Skeletal muscle tissue (tissue), 4 donors: ENCODE data around the gene ATP1A1. TPM values are rescaled to one million over a fixed set of nuclear protein-coding genes. Genes with fewer than 3 reads are reported as not detected.

Experiments used
- H3K27ac ChIP-seq: one replicate; pipeline ENCODE4 v1.7.0; 2013; ENCODE audit warnings: mild to moderate bottlenecking, low read depth, low read length, inconsistent platforms
- H3K27me3 ChIP-seq, 3 donors: one replicate each; pipeline ENCODE4 v1.7.0; 2013; ENCODE audit warnings: low read length in 3 of 3; ENCODE audit not compliant: control insufficient read depth in 3 of 3, insufficient read depth in 3 of 3
- H3K36me3 ChIP-seq, 3 donors: one replicate each; pipeline ENCODE4 v1.7.0; 2013; ENCODE audit warnings: low read length in 3 of 3; ENCODE audit not compliant: control insufficient read depth in 3 of 3, insufficient read depth in 3 of 3
- H3K4me1 ChIP-seq, 3 donors: one replicate each; pipeline ENCODE4 v1.7.0; 2013; ENCODE audit warnings: low read length in 3 of 3, mild to moderate bottlenecking in 3 of 3; ENCODE audit not compliant: control insufficient read depth in 3 of 3, insufficient read depth in 3 of 3
- H3K4me3 ChIP-seq, 3 donors: one replicate each; pipeline ENCODE4 v1.7.0; 2013; ENCODE audit warnings: low read length in 3 of 3
- H3K9ac ChIP-seq, 3 donors: one replicate each; pipeline ENCODE4 v1.7.0; 2013; ENCODE audit warnings: low read length in 3 of 3, mild to moderate bottlenecking in 3 of 3, moderate library complexity in 2 of 3, low read depth in 1 of 3
- H3K9me3 ChIP-seq, 3 donors: one replicate each; pipeline ENCODE4 v1.7.0; 2013; ENCODE audit warnings: low read length in 3 of 3; ENCODE audit not compliant: control insufficient read depth in 3 of 3
- total RNA-seq: library from RNA; depleted of rRNA; stranded (reverse); fragments of >200 nt; gene quantifications from one replicate; pipeline ENCODE4 v1.2.3, GENCODE V29; 2014
- donor health status: Osteomylitis.

Gene ATP1A1
- total RNA-seq, 1 donor from 2014 or later = 74.1 TPM

- H3K9me3 ChIP-seq = no peaks in the 10 kb centered on the region
- no peak overlapping the region for H3K4me3 ChIP-seq
- H3K27me3 ChIP-seq = no peaks in the 10 kb centered on the region
- H3K27ac ChIP-seq = no peak overlapping the region
- H3K36me3 ChIP-seq = peaks cover 79 to 98% (median 96%) of the 10 kb centered on the region in 3 donors
- H3K4me1 ChIP-seq = no peaks in the 10 kb centered on the region
- H3K9ac ChIP-seq = no peak overlapping the region
Measured at GRCh38 chr1:116401646-116402176, 28.7 kb downstream of the ATP1A1 start.

DNA sequence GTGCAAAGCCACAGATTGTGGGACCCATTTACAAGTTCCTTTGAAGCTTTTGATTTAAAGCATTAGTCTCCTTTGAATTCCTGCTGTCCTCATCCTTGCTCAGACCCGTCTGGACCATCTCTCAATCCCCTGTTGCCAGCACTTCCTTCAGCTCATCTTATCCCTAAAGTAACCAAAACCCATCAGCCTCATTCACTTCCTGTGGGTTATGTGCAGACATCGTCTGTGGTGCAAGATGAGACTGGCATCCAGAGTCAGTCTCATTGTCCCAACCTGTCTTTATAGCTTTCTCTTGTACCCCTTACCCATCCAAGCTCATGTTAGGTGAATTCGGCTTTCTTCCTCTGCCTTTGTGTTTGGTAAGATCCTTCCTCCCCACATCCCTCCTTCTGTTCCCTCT lies 29.3 kb downstream of the ATP1A1 start:
- Histone ChIP-seq H3K27ac (no peak overlapping the region), H3K27me3 (no peaks in the 10 kb centered on the region), H3K9ac (no peak overlapping the region), H3K4me1 (no peaks in the 10 kb centered on the region), H3K9me3 (no peaks in the 10 kb centered on the region), H3K36me3 (peaks cover 72 to 98% (median 94%) of the 10 kb centered on the region in 3 donors), H3K4me3 (no peak overlapping the region)

- Histone ChIP-seq H3K4me3 (no peak overlapping the region), H3K27ac (no peak overlapping the region), H3K36me3 (peaks cover 60 to 97% (median 81%) of the 10 kb centered on the region in 3 donors), H3K9me3 (no peaks in the 10 kb centered on the region), H3K9ac (no peak overlapping the region), H3K4me1 (no peaks in the 10 kb centered on the region), H3K27me3 (no peaks in the 10 kb centered on the region)
Measured at GRCh38 chr1:116403496-116404136, 30.6 kb downstream of the ATP1A1 start.

DNA sequence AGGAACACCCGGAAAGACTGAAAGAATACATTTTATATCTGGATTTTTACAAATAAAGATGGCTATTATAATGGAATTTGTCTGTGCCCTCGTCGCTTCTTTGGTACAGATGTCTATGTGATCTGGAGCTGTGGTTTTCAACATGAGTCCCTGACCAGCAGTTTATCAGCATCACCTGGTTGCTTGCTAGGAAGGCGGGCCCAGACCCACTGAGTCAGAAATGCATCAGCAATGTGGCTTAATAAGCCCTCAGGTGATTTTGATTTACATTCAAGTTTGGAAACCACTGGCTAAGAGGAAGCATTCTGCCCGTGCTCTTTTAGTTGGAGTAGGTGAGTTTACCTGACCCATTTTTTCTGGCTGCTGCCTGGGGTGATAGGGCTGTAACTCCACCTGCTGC lies 31.7 kb downstream of the ATP1A1 start:
- peaks cover 0 to 5% (median 4%) of the 10 kb centered on the region in 3 donors for H3K4me1 ChIP-seq
- H3K27ac ChIP-seq = no peak overlapping the region
- H3K36me3 ChIP-seq = peaks cover 49 to 93% (median 70%) of the 10 kb centered on the region in 3 donors
- H3K27me3 ChIP-seq = no peaks in the 10 kb centered on the region
- no peak overlapping the region for H3K4me3 ChIP-seq
- no peaks in the 10 kb centered on the region for H3K9me3 ChIP-seq
- H3K9ac ChIP-seq = no peak overlapping the region

DNA sequence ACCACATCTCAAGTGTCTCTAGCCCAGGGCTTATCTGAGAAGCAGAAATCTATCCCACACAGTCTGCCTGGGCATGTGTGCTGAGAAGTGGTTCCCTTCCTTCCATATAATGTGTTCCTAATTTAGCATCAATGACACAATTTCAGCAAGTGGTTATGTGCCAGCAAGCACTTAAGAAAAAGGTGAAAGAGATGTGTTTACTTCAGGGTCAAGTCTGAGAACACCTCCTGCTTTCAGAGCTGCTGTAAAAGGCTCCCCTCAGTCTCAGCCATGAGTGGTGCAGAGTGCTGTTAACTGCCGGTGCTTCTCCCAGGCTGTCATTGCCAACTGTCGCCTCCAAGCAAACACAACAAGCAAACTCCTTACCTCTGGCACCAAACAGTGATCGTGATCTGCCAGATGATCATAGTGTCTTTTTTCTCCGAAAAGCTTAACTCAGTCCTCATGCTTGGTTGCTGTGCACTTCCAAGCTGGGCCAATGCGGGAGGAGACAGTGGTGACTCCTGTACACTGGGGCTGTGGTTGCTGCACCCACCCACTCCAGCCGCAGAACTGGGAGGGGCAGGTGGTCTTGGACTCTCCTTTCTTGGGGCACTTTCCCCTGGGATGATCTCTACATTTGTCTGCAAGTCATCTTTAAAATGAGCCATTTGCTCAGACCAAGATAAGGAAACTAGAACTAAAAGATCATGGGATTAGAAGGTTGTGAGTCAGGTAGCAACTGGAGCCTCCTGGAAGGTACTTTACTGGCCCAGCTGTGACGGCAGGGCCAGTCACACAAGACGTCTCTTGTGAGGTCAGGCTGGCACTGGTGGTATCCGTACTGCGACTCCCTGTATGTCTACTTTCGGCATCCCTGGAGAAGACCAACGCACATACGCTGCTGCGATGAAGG lies 32.4 kb downstream of the ATP1A1 start:
- Histone ChIP-seq H3K27me3 (no peaks in the 10 kb centered on the region), H3K9ac (peak overlapping the region in 1 of 3 donors; percentile 26), H3K9me3 (no peaks in the 10 kb centered on the region), H3K4me3 (no peak overlapping the region), H3K4me1 (peaks cover 0 to 8% (median 7%) of the 10 kb centered on the region in 3 donors), H3K36me3 (peaks cover 41 to 85% (median 62%) of the 10 kb centered on the region in 3 donors), H3K27ac (no peak overlapping the region)

- Histone ChIP-seq H3K36me3 (peaks cover 28 to 70% (median 47%) of the 10 kb centered on the region in 3 donors), H3K4me1 (peaks cover 0 to 8% (median 7%) of the 10 kb centered on the region in 3 donors), H3K27ac (no peak overlapping the region)
Measured at GRCh38 chr1:116407033-116407432, 34.0 kb downstream of the ATP1A1 start.

GRCh38 chr1:116408193-116408592 lies 35.1 kb downstream of the ATP1A1 start:
- Histone ChIP-seq H3K4me3 (no peak overlapping the region), H3K4me1 (peaks cover 0 to 8% (median 7%) of the 10 kb centered on the region in 3 donors), H3K27me3 (no peaks in the 10 kb centered on the region), H3K27ac (no peak overlapping the region), H3K9ac (no peak overlapping the region), H3K36me3 (peaks cover 17 to 58% (median 37%) of the 10 kb centered on the region in 3 donors), H3K9me3 (no peaks in the 10 kb centered on the region)

More at GRCh38 chr1:116407033-116407432, 34.0 kb downstream of the ATP1A1 start:
- no peak overlapping the region for H3K9ac ChIP-seq
- H3K4me3 ChIP-seq = no peak overlapping the region
- H3K27me3 ChIP-seq = no peaks in the 10 kb centered on the region
- no peaks in the 10 kb centered on the region for H3K9me3 ChIP-seq

DNA sequence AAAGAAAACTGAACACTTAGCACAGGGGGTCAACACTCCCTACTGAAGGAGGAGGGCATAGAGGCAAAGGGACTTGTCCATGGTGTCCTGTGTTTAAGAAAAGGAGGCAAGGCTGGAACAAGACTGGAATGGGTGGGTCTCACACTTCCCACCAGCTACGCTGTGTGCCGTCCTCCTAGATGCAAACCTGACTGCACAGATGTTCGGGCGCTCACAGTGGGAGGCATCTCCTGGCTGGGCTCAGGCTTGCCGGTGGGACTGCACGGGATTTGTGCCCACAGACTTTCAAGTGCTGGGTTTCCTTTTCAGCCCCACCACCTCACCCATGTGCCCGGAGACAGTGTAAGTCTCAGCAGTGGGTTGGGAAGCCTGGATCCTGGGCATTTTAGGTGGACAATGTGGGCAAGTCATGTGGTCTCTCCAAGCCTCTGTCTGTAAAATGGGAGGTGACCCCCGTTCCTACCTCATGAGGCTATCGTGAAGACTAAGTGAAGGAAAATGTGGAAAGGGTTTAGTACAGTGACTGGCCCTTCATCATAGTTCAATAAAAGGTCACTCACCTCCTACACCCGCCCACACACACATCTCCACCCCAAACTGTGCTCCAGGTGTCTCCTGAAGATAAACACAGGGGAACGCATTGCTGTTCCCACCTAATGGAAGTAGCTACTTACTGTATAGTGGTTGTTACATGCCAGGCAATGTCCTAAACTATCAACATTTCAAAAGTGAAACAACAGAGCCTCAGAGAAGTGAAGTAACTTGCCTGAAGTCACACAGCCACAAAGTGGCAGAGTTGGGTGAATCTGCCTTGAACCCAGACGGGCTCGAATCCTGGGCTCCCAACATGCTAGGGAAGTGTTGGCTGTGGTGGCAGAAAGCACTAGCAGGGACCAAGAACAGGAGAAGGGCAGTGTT lies 36.0 kb downstream of the ATP1A1 start:
- H3K9ac ChIP-seq = no peak overlapping the region
- peak overlapping the region; percentile 0 for H3K27ac ChIP-seq
- H3K4me3 ChIP-seq = no peak overlapping the region
- H3K27me3 ChIP-seq = no peaks in the 10 kb centered on the region
- peaks cover 0 to 8% (median 7%) of the 10 kb centered on the region in 3 donors for H3K4me1 ChIP-seq
- H3K36me3 ChIP-seq = peaks cover 14 to 50% (median 28%) of the 10 kb centered on the region in 3 donors
- no peaks in the 10 kb centered on the region for H3K9me3 ChIP-seq

- H3K4me1 ChIP-seq = peaks cover 0 to 8% (median 7%) of the 10 kb centered on the region in 3 donors
Measured at GRCh38 chr1:116409751-116410191, 36.7 kb downstream of the ATP1A1 start.

More at GRCh38 chr1:116409751-116410191, 36.7 kb downstream of the ATP1A1 start:
- peak overlapping the region; percentile 0 for H3K27ac ChIP-seq
- no peaks in the 10 kb centered on the region for H3K27me3 ChIP-seq
- H3K4me3 ChIP-seq = no peak overlapping the region
- H3K9ac ChIP-seq = no peak overlapping the region
- peaks cover 7 to 42% (median 22%) of the 10 kb centered on the region in 3 donors for H3K36me3 ChIP-seq
- no peaks in the 10 kb centered on the region for H3K9me3 ChIP-seq
